CD4-positive, alpha-beta memory T cell (primary cell): ENCODE measurements around the gene GLT1D1. TPM values are rescaled to one million over a fixed set of nuclear protein-coding genes. Genes with fewer than 3 reads are reported as not detected.
A peak's percentile ranks its signal among the peaks of the same experiment; 100 is the strongest.
"Not testable (repeated sequence)": the region's sequence is repeated elsewhere in the genome, so short reads cannot be mapped to it uniquely, and the experiment has no call there.

ENCODE experiments used
- CTCF ChIA-PET: fragments of 350-600 bp; sonication (Branson Sonifier 250); formaldehyde crosslinking; loops from one replicate; lab custom pipeline; 2021; ENCODE audit warnings: inconsistent platforms; ENCODE audit not compliant: partially characterized antibody; lab: Charles Lee
- POLR2A ChIA-PET: fragments of 350-600 bp; sonication (Branson Sonifier 250); formaldehyde crosslinking; loops from one replicate; lab custom pipeline; 2021; ENCODE audit not compliant: partially characterized antibody; lab: Charles Lee
- DNase-seq, 5 donors: peaks; one replicate each; pipeline versions ENCODE4 v3.0.0 to v3.0.0-alpha.2; 2020 to 2022; ENCODE audit warnings: mixed read lengths in 1 of 5
- H3K27ac ChIP-seq: one replicate; pipeline ENCODE4 v1.7.0; 2013; ENCODE audit warnings: low read depth, low read length
- H3K27me3 ChIP-seq: 2 replicates; pipeline ENCODE4 v1.7.0; 2013; ENCODE audit warnings: mild to moderate bottlenecking, low read length, moderate library complexity; ENCODE audit not compliant: insufficient read depth
- H3K36me3 ChIP-seq: 2 replicates; pipeline ENCODE4 v1.7.0; 2013; ENCODE audit warnings: mild to moderate bottlenecking, low read length, moderate library complexity; ENCODE audit not compliant: insufficient read depth
- H3K4me1 ChIP-seq: 2 replicates; pipeline ENCODE4 v1.7.0; 2013; ENCODE audit warnings: mild to moderate bottlenecking, low read length, moderate library complexity; ENCODE audit not compliant: insufficient read depth
- H3K4me3 ChIP-seq, 2 donors: one replicate each; pipeline ENCODE4 v1.7.0; 2013; ENCODE audit warnings: low read length in 2 of 2, mild to moderate bottlenecking in 1 of 2
- H3K9me3 ChIP-seq, 2 donors: one replicate each; pipeline ENCODE4 v1.7.0; 2013; ENCODE audit warnings: low read length in 2 of 2, control low read depth in 1 of 2; ENCODE audit not compliant: control insufficient read depth in 1 of 2
- H3K27ac Mint-ChIP-seq, 7 donors: one replicate each; pipeline ENCODE4 v1.8.0; 2020 to 2021; ENCODE audit warnings: mixed read lengths in 7 of 7, mild to moderate bottlenecking in 6 of 7, inconsistent platforms in 3 of 7, moderate library complexity in 3 of 7
- H3K27me3 Mint-ChIP-seq, 2 donors: one replicate each; pipeline ENCODE4 v1.8.0; 2020 to 2021; ENCODE audit warnings: mixed read lengths in 2 of 2
- H3K36me3 Mint-ChIP-seq, 2 donors: one replicate each; pipeline ENCODE4 v1.8.0; 2020 to 2021; ENCODE audit warnings: mixed read lengths in 2 of 2, inconsistent platforms in 1 of 2, mild to moderate bottlenecking in 1 of 2
- H3K4me1 Mint-ChIP-seq, 4 donors: one replicate each; pipeline ENCODE4 v1.8.0; 2020 to 2021; ENCODE audit warnings: mixed read lengths in 4 of 4, mild to moderate bottlenecking in 1 of 4
- H3K4me3 Mint-ChIP-seq, 8 donors: one replicate each; pipeline ENCODE4 v1.8.0; 2020 to 2021; ENCODE audit warnings: mixed read lengths in 8 of 8, mild to moderate bottlenecking in 7 of 8, moderate library complexity in 6 of 8, inconsistent platforms in 3 of 8
- H3K9me3 Mint-ChIP-seq, 8 donors: one replicate each; pipeline ENCODE4 v1.8.0; 2020 to 2021; ENCODE audit warnings: mixed read lengths in 8 of 8, mild to moderate bottlenecking in 5 of 8, inconsistent platforms in 3 of 8, moderate library complexity in 1 of 8
- intact Hi-C: fragments of 100-400 bp; cut with micrococcal nuclease; formaldehyde crosslinking; loops from one replicate; pipeline ENCODE4 v1.15.1; 2023
- polyA plus RNA-seq, 2 donors: library from polyadenylated mRNA; unstranded; fragments of 300-500 nt; fragmentation: Illumina TruSeq; gene quantifications; one replicate each; pipeline ENCODE4 v1.2.3, GENCODE V29; 2021
- total RNA-seq, 2 experiments: library from RNA; stranded (reverse); gene quantifications; one replicate each; pipeline ENCODE4 v1.2.3, GENCODE V29; 2021

Gene GLT1D1
- total and polyA plus RNA-seq, 4 experiments from 2014 or later, result not detected

DNA sequence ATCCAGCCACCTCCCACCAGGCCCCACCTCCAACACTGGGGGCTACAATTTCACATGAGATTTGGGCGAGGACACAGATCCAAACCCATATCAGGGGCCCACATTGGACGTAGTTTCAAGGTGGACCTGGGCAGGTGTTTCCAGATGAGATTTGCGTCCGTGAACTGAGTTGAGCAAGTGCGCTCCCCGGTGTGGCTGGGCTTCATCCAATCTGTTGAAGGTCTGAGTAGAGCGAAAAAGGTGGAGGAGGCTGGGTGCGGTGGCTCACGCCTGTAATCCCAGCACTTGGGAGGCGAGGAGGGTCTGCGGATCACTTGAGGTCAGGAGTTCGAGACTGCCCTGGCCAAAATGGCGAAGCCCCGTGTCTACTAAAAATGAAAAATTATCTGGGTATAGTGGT is 4.9 kb upstream of the GLT1D1 start:
- peaks cover 6 to 8% of the 10 kb centered on the region in 2 donors for H3K27me3 Mint-ChIP-seq
- H3K27me3 ChIP-seq, result no peaks in the 10 kb centered on the region
- no peaks in the 10 kb centered on the region for H3K36me3 Mint-ChIP-seq
- CTCF ChIA-PET, result no interaction called here
- H3K4me1 ChIP-seq, result no peaks in the 10 kb centered on the region
- intact Hi-C loops, result no loop called here
- H3K4me3 Mint-ChIP-seq, result no peak overlapping the region
- H3K4me1 Mint-ChIP-seq, result no peaks in the 10 kb centered on the region
- POLR2A ChIA-PET, result interaction anchor here (0.6 kb wide), 1 partner anchor 10 kb away, joined by 3 read pairs; no protein-coding TSS in a partner anchor
- H3K27ac ChIP-seq, result no peak overlapping the region
- H3K36me3 ChIP-seq, result no peaks in the 10 kb centered on the region
- no peaks in the 10 kb centered on the region for H3K9me3 ChIP-seq
- H3K4me3 ChIP-seq, result no peak overlapping the region
- H3K27ac Mint-ChIP-seq, result peak overlapping the region in 1 of 7 donors; percentile 69
- peaks cover 0 to 5% (median 0%) of the 10 kb centered on the region in 8 donors for H3K9me3 Mint-ChIP-seq
- DNase-seq, result no peak

DNA sequence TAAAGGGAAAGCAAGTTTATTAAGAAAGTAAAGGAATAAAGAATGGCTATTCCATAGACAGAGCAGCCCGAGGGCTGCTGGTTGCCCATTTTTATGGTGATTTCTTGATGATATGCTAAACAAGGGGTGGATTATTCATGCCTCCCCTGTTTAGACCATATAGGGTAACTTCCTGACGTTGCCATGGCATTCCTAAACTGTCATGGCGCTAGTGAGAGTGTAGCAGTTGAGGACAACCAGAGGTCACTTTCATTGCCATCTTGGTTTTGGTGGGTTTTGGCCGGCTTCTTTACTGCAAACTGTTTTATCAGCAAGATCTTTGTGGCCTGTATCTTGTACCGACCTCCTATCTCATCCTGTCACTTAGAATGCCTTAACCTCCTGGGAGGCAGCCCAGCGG is 3.5 kb upstream of the GLT1D1 start:
- DNase-seq, H3K4me1 Mint-ChIP-seq, H3K9me3 ChIP-seq, H3K27ac ChIP-seq, H3K9me3 Mint-ChIP-seq, intact Hi-C loops, H3K36me3 ChIP-seq, POLR2A ChIA-PET, CTCF ChIA-PET, H3K4me3 ChIP-seq, H3K36me3 Mint-ChIP-seq, H3K27me3 ChIP-seq, H3K27ac Mint-ChIP-seq, H3K4me1 ChIP-seq, H3K4me3 Mint-ChIP-seq: not testable (repeated sequence)
- H3K27me3 Mint-ChIP-seq, result peaks cover 11 to 14% of the 10 kb centered on the region in 2 donors

DNA sequence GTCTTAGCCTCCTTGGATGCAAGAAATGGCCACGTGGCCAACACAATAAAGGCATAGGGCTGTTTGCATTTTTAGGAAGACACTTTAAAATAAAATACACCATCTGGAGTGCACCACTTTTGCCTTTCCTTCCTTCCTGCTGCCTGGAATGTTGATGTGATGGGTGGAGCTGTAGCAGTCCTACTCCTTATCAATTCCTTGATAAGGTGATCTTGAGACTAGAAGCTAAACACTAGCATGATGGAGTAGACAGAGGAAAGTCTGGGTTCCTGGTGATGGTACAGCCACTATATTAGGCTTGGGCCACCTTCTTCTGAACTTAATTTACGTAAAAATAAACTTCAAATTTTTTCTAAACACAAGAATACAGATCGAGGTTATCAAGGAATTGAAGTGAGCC is 2.9 kb upstream of the GLT1D1 start:
- no peak overlapping the region for H3K27ac Mint-ChIP-seq
- ChIA-PET POLR2A (no interaction called here), CTCF (no interaction called here)
- peaks cover 12 to 16% of the 10 kb centered on the region in 2 donors for H3K27me3 Mint-ChIP-seq
- intact Hi-C loops, result no loop called here
- H3K4me1 Mint-ChIP-seq, result peaks cover 0 to 1% (median 0%) of the 10 kb centered on the region in 4 donors
- H3K36me3 Mint-ChIP-seq, result no peaks in the 10 kb centered on the region
- no peak for DNase-seq
- no peaks in the 10 kb centered on the region for H3K9me3 ChIP-seq
- no peak overlapping the region for H3K4me3 ChIP-seq
- H3K4me1 ChIP-seq, result no peaks in the 10 kb centered on the region
- H3K27me3 ChIP-seq, result no peaks in the 10 kb centered on the region
- no peaks in the 10 kb centered on the region for H3K36me3 ChIP-seq
- no peak overlapping the region for H3K27ac ChIP-seq
- H3K4me3 Mint-ChIP-seq, result no peak overlapping the region
- peaks cover 0 to 5% (median 0%) of the 10 kb centered on the region in 8 donors for H3K9me3 Mint-ChIP-seq

DNA sequence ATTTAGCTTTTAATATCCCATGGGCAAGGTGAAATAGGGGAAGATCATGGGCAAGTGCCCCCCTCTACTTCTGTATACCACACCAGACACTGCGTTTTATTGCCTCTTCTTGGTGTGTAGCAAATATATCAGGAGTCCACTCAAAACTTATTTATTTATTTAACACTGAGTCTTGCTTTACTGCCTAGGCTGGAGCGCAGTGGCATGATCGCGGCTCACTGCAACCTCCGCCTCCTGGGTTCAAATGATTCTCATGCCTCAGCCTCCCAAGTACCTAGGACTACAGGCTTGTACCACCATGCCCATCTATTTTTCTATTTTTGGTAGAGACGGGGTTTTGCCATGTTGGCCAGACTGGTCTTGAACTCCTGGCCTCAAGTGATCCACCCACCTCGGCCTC is 1.8 kb upstream of the GLT1D1 start:
- H3K4me1 Mint-ChIP-seq, CTCF ChIA-PET, H3K36me3 Mint-ChIP-seq, H3K4me3 Mint-ChIP-seq, H3K4me3 ChIP-seq, intact Hi-C loops, H3K27me3 ChIP-seq, DNase-seq, H3K9me3 ChIP-seq, H3K27ac Mint-ChIP-seq, POLR2A ChIA-PET, H3K4me1 ChIP-seq, H3K27ac ChIP-seq, H3K9me3 Mint-ChIP-seq, H3K36me3 ChIP-seq: not testable (repeated sequence)
- peaks cover 12 to 18% of the 10 kb centered on the region in 2 donors for H3K27me3 Mint-ChIP-seq

DNA sequence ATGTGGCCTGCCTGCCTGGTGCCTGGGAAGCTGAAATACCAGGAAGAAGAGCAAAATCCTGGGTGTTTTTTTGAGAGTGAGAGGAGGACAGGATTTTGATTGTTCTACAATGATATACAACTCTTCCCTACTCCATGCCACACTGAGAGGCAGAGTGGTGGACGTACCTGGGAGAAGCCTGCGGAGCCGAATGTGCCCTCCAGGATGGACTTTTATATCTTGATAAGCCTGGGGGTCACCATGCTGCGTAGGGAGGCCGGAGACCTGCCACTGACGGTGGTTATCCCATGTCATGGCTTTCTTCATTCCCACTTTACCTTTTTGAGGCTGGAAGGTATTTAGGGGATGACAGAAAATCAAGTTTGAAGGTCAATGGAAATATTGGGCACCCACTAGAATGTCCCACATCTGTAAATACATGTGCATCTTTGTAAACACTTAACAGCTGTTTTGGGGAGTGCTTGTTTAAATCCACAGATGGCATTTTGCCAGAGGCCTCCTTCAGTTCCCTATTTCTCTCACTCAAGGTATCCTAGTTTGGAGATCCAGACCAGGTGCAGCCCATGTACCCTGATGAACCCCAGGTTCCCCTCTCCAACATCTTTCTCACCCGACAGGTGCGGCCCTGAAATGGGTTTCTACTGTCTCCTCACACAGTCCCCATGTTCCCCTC is 1.1 kb upstream of the GLT1D1 start:
- H3K36me3 Mint-ChIP-seq, result no peaks in the 10 kb centered on the region
- Histone ChIP-seq H3K9me3 (no peaks in the 10 kb centered on the region), H3K27ac (no peak overlapping the region), H3K36me3 (no peaks in the 10 kb centered on the region), H3K4me1 (no peaks in the 10 kb centered on the region), H3K4me3 (no peak overlapping the region), H3K27me3 (no peaks in the 10 kb centered on the region)
- no peak overlapping the region for H3K4me3 Mint-ChIP-seq
- ChIA-PET POLR2A (no interaction called here), CTCF (no interaction called here)
- H3K4me1 Mint-ChIP-seq, result peaks cover 0 to 3% (median 0%) of the 10 kb centered on the region in 4 donors
- no peak overlapping the region for H3K27ac Mint-ChIP-seq
- intact Hi-C loops, result no loop called here
- H3K9me3 Mint-ChIP-seq, result peaks cover 0 to 7% (median 0%) of the 10 kb centered on the region in 8 donors
- DNase-seq, result no peak
- H3K27me3 Mint-ChIP-seq, result peaks cover 14 to 18% of the 10 kb centered on the region in 2 donors

DNA sequence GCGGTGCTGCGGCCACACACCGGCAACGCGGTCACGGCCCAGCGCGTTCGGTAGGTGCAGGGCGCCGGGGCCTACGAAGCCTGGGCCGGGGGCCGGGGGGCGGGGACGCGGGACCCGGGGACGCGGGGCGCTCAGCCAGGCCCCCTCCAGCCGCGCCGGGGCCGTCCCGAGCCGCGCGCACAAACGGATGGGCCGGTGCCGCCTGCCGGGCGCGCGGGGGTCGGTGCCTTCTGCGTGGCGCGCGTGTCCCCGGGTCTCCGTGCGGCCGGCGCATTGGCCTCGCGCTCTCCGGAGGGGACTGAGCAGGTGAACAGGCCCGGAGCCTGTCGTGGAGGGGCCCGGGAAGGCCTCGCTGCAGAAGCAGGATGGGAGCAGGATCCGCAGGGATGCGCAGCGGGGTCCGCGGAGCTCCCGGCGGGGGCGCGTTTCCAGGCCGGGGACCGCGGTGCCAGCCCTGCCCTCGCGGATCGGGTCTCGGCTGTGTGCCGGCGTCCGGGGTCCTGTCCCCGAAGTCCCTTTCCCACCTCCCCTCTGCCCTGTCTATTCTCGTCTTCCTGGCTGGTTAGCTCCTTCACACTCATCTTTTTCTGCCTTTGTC is 421 bp downstream of the GLT1D1 start:
- intact Hi-C loops, result no loop called here
- H3K9me3 ChIP-seq, result no peaks in the 10 kb centered on the region
- Mint-ChIP-seq H3K4me3 (no peak overlapping the region), H3K27ac (no peak overlapping the region), H3K27me3 (peaks cover 18 to 19% of the 10 kb centered on the region in 2 donors), H3K9me3 (peaks cover 0 to 7% (median 0%) of the 10 kb centered on the region in 8 donors), H3K4me1 (peaks cover 0 to 3% (median 0%) of the 10 kb centered on the region in 4 donors), H3K36me3 (no peaks in the 10 kb centered on the region)
- ChIA-PET CTCF (no interaction called here), POLR2A (no interaction called here)
- no peak overlapping the region for H3K4me3 ChIP-seq
- H3K4me1 ChIP-seq, result no peaks in the 10 kb centered on the region
- H3K27me3 ChIP-seq, result no peaks in the 10 kb centered on the region
- no peak for DNase-seq
- H3K36me3 ChIP-seq, result no peaks in the 10 kb centered on the region
- no peak overlapping the region for H3K27ac ChIP-seq

DNA sequence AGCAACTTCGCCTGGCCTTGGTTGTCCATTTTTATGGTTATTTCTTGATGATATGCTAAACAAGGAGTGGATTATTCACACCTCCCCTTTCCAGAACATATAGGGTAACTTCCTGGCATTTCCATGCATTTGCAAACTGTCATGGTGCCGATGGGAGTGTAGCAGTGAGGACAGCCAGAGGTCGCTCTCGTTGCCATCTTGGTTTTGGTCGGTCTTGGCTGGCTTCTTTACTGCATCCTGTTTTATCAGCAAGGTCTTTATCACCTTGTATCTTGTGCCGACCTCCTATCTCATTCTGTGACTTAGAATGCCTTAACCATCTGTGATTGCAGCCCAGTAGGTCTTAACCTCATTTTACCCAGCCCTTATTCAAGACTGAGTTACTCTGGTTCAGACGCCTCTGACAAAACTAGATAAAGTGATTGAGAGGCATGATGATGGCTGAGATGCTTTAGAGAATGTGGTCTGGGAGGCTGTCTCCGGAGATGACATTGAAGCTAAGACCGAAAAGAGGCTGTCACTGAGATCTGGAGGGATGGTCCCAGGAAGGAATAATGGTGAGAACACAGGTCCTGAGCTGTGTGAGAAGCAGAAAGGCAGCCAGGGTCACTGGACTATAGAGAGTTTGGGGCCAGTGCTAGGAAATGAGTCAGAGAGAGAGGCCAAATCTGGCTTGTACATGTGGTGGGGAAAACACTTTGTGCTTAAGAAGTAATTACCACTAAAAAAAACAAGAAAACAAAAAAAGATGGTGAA is 2.9 kb downstream of the GLT1D1 start:
- Mint-ChIP-seq H3K27me3 (peaks cover 15 to 16% of the 10 kb centered on the region in 2 donors), H3K27ac (no peak overlapping the region), H3K9me3 (peaks cover 0 to 7% (median 0%) of the 10 kb centered on the region in 8 donors), H3K4me1 (peaks cover 0 to 3% (median 0%) of the 10 kb centered on the region in 4 donors), H3K4me3 (no peak overlapping the region), H3K36me3 (no peaks in the 10 kb centered on the region)
- ChIA-PET POLR2A (no interaction called here), CTCF (no interaction called here)
- Histone ChIP-seq H3K4me3 (no peak overlapping the region), H3K4me1 (no peaks in the 10 kb centered on the region), H3K27me3 (no peaks in the 10 kb centered on the region), H3K27ac (no peak overlapping the region), H3K9me3 (no peaks in the 10 kb centered on the region), H3K36me3 (no peaks in the 10 kb centered on the region)
- intact Hi-C loops, result no loop called here
- no peak for DNase-seq
